ENCODE results near the gene LRP1.

Gene LRP1

DNA sequence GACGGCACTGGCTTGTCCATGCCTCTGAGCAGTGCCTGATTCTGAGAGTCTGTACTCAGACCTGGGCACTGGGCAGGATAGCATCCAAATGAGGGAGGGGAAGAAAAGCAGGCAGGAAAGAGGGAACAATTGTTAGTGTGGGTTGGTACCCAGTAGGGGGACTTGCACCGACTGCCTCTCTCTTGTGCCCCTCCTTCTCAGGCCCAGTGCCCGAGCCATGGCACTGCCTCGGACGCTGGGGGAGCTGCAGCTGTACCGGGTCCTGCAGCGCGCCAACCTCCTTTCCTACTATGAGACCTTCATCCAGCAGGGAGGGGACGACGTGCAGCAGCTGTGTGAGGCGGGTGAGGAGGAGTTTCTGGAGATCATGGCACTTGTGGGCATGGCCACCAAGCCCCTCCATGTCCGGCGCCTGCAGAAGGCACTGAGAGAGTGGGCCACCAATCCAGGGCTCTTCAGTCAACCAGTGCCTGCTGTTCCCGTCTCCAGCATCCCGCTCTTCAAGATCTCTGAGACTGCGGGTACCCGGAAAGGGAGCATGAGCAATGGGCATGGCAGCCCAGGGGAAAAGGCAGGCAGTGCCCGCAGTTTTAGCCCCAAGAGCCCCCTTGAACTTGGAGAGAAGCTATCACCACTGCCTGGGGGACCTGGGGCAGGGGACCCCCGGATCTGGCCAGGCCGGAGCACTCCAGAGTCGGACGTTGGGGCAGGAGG, 37.2 kb upstream of the LRP1 start:
- in situ Hi-C loops (cut with MboI; ENCODE audit: low pct_unique_long_range_greater_than_20kb, low sequenced_read_pairs, unreplicated experiment) = no loop called here
- peak; percentile 3 for DNase-seq (ENCODE audit: low spot score)
- TF ChIP-seq, protein P1, sequence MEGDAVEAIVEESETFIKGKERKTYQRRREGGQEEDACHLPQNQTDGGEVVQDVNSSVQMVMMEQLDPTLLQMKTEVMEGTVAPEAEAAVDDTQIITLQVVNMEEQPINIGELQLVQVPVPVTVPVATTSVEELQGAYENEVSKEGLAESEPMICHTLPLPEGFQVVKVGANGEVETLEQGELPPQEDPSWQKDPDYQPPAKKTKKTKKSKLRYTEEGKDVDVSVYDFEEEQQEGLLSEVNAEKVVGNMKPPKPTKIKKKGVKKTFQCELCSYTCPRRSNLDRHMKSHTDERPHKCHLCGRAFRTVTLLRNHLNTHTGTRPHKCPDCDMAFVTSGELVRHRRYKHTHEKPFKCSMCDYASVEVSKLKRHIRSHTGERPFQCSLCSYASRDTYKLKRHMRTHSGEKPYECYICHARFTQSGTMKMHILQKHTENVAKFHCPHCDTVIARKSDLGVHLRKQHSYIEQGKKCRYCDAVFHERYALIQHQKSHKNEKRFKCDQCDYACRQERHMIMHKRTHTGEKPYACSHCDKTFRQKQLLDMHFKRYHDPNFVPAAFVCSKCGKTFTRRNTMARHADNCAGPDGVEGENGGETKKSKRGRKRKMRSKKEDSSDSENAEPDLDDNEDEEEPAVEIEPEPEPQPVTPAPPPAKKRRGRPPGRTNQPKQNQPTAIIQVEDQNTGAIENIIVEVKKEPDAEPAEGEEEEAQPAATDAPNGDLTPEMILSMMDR (IDR thresholded peaks at IDR 0.05; ENCODE audit: extremely low read depth, insufficient read depth, missing control alignments) = no peak

- DNase-seq (ENCODE audit: low spot score) = peak; percentile 7
- TF ChIP-seq, protein P1 (IDR thresholded peaks at IDR 0.05; ENCODE audit: extremely low read depth, insufficient read depth, missing control alignments) = no peak
- in situ Hi-C loops (cut with MboI; ENCODE audit: low pct_unique_long_range_greater_than_20kb, low sequenced_read_pairs, unreplicated experiment) = no loop called here
Observed at GRCh38 chr12:57091638-57092528, 36.4 kb upstream of the LRP1 start.

DNA sequence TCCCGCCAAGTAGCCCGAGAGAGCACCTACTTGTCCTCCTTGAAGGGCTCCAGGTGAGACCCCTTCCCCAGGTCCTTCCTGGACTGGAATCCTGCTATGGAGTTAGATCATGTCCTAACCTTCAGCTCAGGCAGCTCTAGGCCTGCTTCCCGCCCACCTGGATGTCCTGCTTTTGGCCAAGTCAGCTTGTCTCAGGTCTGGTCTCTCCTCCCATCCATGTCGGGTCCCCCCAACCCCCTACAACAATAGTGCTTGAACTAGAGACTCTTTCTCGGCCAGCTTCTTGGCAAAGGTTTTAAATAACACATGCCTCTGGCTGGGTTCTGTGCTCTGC, 35.8 kb upstream of the LRP1 start:
- peak; percentile 2 for DNase-seq (ENCODE audit: low spot score)
- TF ChIP-seq, protein P1 (IDR thresholded peaks at IDR 0.05; ENCODE audit: extremely low read depth, insufficient read depth, missing control alignments) = no peak
- in situ Hi-C loops (cut with MboI; ENCODE audit: low pct_unique_long_range_greater_than_20kb, low sequenced_read_pairs, unreplicated experiment) = no loop called here

- TF ChIP-seq, protein P1 (IDR thresholded peaks at IDR 0.05; ENCODE audit: extremely low read depth, insufficient read depth, missing control alignments) = no peak
- peak; percentile 8 for DNase-seq (ENCODE audit: low spot score)
- in situ Hi-C loops (cut with MboI; ENCODE audit: low pct_unique_long_range_greater_than_20kb, low sequenced_read_pairs, unreplicated experiment) = no loop called here
Observed at GRCh38 chr12:57092876-57093414, 35.3 kb upstream of the LRP1 start.

DNA sequence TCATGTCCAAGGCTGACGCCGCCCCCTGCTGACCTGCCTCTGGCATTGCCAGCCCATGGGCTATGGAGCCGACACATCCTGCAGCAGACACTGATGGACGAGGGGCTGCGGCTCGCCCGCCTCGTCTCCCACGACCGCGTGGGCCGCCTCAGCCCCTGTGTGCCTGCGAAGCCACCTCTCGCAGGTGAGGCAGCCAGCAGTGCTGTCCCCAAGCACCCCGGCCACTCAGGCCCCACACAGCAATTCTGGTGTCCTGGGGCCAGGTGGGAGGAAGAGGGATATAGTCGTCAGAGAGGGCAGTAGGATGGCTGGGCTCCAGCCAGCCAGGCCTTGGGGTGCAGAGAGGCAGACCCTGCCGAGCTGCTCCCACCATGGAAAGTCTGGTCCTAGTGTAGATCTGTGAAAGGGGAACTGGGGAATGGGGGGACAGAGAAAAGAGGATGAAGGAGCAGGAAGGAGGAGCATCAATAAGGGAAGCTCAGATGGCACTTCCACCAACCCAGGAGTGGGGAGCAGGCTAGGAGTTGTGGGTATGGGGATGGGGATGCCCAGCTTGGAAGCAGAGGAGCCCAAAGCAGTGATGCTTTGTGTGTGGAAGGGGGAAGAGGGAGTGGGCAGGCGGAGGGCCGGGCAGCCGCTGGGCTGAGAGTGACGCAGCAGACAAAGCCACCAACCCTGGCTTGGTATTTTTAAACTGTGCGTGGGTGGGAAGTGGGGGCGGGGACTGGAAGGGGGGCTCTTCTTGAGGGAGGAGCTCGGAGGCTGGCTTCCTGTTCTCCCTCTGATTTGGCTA, 34.7 kb upstream of the LRP1 start:
- TF ChIP-seq, protein P1 (IDR thresholded peaks at IDR 0.05; ENCODE audit: extremely low read depth, insufficient read depth, missing control alignments) = peak; percentile 84
- peak; percentile 90 for DNase-seq (ENCODE audit: low spot score)
- in situ Hi-C loops (cut with MboI; ENCODE audit: low pct_unique_long_range_greater_than_20kb, low sequenced_read_pairs, unreplicated experiment) = no loop called here

Measured in GM13977 (cell line).